Measurements from ENCODE around the gene ZNF385D.

ZNF385D gene

DNA sequence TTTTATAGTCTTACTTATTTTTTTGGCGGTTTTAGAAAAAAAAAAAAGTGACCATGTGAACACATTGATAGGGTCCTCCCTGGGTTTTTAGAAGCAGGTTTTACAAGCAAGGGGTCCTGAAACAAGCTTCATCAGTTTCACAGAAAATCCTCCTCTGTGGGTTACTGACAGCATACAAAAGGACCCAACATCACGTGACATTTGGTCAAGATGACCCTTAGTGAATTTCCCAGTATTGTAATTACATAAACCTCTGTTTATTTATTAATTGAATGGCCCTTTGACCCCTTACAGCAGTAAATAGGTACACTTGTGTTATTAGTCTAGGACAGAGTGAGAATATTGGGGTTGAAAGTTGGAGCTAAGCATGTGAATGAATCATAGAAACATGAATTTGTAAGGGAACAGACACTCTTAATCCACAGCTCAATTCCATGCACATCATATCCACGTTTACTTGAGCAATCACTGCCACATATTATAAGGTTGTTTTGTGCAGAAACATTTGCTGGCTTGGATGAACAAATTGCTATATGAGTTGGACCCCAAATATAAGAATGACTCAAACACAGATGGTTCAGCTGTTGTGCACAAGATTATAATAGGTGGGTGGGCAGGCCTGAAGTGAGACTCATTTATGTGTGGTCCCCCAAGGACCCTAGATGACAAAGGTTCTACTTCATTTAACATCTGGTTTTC is 137.5 kb downstream of the ZNF385D start:
- DNase-seq (ENCODE audit: low read depth in 3 of 3) = no peak

DNA sequence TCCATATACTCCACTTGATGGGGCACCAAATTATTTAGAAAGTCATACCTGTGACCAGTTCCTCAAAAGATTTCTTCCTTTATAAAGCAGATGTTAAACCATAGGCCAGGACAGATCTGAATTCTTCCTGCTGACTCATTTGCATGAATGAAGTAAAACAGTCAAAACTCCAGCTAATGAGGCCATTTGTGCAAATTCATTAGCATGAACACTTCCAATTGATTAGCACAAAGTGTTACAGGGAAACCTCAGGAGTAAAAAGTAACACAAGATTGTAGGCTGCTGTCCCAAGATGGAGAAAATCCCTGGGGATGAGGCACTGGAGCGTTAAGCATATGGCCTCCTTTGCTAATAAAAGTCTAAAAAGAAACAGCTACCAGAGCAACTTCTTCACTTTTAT is 149.8 kb downstream of the ZNF385D start:
- no peak for DNase-seq (ENCODE audit: low read depth in 3 of 3)

DNA sequence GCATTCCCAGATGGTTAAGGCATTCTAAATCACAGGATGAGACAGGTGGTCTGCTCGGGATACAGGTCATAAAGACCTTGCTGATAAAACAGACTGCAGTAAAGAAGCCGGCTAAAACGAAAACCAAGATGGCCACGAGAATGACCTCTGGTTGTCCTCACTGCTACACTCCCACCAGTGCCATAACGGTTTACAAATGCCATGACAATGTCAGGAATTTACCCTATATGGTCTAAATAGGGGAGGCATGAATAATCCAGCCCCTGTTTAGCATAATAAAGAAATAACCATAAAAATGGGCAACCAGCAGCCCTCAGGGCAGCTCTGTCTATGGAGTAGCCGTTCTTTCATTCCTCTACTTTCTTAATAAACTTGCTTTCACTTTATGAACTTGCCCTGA is 151.1 kb downstream of the ZNF385D start:
- no peak for DNase-seq (ENCODE audit: low read depth in 3 of 3)

DNA sequence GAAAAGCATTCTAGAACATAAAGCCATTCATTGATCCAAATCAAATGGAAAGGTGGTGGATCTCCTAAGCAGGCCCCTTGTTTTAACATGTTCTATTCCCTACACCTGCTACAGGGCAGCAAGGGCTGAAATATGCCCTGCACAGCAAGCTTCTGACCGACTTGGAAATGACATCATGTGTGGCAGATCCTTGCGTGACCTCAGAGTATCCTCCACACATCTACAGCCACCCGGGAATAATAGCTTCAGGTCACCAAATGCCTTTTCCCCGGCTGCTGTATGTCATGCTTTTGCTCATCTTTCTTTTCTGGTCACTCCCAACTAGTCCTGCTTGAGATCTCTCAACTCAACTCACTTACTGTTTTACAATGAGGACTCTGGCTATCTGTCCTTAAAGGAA is 158.2 kb downstream of the ZNF385D start:
- no peak for DNase-seq (ENCODE audit: low read depth in 3 of 3)

DNA sequence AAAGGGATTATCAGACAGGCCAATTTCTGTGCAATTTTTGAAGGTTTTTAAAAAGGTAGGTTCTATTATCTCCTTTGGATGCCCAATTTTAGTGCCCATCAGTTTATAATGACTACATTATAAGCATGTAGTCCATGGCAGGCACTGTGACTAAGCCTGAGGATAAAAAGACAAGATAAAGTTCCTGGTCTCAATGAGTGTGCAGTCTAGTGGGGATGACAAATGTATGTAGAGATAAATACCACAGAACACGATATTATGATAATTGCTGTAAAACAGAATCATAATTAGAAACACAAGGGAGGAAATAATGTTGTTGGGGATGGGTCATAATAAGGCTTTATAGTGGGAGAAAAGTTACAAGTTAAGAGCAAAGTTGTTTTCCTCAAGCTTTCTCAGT is 163.1 kb downstream of the ZNF385D start:
- DNase-seq (ENCODE audit: low read depth in 3 of 3) = no peak

DNA sequence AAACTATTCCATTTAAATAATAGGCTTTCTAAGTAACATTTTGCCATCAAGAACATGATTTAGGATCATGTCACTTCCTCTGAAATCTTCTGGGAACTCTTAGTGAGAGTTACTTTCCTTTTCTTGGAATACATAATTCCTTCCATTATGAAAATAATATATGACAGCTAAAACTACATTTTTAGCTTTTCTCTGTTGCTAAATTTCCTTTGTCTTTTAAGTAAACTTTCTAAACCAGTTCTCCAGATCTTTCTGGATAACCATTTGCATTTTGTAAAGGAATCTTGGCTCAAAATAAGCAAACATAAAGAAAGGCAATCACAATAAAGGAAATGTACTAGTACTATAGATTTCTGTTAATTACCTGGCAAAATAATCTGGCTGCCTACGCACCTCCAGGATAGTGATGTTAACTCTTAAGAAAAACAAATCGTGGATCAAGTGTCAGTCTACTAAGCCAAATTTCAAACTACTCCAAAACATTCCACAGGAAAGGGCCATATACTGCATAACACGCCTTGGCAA is 165.7 kb downstream of the ZNF385D start:
- no peak for DNase-seq (ENCODE audit: low read depth in 3 of 3)

DNA sequence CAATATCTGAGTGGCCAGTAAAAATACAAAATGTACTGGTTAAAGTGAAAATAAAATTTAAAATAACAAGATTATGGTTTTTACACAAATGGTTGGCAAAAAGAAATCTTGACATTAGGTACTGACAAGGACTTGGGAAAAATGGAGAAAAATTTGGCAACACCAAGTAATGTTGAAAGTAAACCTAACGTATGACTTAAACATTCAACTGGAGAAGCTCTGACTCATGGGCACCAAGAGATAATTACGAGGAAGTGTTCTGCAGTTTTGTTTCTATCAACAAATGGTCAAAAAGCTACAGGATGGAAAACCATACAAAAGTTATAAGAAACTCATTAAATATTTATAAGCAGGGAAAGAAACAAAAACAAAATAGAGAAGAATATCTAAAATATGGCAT is 177.7 kb downstream of the ZNF385D start:
- DNase-seq (ENCODE audit: low read depth in 3 of 3) = no peak

DNA sequence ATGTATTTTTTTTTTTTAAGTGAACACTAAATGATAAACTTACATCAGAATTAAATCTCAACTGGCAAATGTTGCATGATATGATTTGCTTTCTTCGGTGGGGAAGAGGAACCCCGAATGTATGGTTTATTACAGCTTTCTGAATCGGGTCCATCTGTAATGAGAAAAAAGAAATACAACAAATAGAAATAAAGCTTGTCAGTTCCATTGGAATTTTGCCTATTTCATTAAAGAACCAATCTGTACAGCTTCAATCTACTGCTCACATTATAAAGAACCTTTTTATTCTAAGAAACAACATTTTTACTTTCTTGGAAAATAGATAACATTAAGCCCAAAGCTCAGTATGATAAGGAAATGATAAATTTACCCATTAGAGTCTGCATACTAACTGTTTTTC is 186.5 kb downstream of the ZNF385D start:
- DNase-seq (ENCODE audit: low read depth in 3 of 3) = no peak

DNA sequence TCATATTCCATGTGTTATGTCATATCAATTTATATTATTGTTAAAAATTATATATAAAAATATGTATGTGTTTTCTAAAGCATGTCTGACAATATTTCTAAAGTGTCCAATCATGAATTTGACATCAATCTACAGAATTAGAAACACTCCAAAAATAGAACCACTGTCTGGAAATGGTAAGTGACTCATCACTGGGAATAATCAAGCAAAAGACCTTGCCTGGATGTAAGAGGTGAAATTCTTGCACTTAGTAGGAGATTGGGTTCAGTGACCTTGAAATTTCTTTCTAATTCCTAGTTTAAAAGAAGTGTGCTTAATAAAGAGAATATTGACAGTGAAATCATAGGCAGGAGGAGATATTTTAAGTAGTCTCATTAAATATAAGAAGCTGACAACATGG is 188.8 kb downstream of the ZNF385D start:
- no peak for DNase-seq (ENCODE audit: low read depth in 3 of 3)

DNA sequence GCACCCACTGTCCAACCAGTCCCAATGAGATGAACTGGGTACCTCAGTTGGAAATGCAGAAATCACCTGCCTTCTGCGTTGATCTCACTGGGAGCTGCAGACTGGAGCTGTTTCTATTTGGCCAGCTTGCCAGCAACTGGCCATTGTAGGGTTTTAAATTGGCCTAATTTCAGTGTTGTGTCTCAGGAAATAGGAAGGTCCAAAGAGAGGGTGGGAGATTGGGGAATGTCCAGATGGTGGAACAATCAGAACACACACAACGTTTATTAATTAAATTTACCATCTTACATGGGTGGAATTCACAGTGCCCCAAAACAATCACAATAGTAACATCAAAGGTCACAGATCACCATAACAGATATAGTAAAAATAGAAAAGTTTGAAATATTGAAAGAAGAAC is 189.5 kb downstream of the ZNF385D start:
- no peak for DNase-seq (ENCODE audit: low read depth in 3 of 3)

DNA sequence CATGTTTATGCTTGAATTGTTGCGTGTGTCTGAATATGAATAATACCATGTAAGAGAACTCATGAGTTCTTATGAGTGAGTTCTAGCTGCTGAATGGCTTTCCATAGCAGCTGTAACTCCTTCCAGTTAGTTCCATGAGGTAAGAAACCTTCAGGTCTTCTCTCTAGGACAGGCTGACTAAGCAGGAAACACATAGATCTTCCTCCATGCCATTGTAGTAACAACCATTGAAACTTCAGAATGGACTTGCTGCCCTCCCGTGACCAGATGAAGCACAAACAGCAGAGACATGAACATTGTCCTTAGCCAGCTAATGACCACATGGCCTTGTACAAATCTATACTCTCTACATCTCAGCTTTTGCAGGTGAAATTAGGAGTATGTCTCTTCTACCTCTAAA is 200.0 kb downstream of the ZNF385D start:
- no peak for DNase-seq (ENCODE audit: low read depth in 3 of 3)

DNA sequence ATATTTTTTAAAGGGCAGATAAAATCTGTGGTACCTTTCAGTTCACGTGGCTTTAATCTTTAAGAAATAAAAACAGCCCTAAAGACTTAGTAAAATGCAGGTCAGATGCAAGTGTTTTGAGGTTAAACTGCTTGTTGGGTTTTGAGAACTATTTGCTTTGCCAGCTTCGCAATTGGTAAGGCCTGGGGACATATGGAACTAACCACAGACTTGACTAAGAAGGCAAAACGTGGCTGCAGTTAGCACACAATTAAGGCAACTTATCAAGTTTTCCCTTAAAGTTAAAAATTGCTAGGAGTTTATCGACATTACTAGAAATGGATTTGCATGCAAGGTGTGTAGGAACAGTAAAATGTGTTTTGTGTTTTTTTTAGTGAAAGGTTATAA is 206.9 kb downstream of the ZNF385D start:
- no peak for DNase-seq (ENCODE audit: low read depth in 3 of 3)

DNA sequence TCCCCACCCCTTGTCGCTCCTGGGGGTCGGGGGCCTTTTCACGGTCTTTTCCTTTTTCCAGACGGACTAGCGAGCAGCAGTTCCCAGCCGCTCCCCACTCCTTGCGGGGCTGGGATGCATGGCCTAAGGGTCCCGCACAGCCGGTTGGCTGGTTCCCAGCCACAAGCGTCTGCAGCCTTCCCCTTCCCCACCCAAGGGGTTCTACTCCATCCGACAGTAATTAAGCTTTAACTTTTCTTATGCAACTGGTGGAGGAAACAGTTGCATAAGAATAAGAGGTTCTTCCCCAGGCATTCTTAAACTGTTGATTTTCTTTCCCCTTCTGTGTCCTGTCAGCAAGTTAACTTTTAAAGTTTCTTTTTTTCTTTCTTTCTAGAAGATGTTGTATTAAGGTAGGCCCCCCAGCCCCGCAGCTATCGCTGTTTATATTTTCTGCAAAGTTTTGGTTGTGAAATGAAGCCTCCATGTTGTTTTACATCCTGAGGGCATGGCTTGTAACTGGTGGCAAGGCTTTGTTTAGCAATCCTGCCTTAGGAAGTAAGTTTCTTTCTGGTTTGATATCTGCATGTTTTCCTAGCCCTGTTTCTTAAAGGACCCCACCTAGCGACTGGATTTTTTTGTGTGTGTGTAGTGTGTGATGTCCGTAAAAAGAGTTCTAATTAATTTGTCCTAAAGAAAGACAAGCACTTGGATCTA is 207.5 kb downstream of the ZNF385D start:
- DNase-seq (ENCODE audit: low read depth in 3 of 3) = no peak

DNA sequence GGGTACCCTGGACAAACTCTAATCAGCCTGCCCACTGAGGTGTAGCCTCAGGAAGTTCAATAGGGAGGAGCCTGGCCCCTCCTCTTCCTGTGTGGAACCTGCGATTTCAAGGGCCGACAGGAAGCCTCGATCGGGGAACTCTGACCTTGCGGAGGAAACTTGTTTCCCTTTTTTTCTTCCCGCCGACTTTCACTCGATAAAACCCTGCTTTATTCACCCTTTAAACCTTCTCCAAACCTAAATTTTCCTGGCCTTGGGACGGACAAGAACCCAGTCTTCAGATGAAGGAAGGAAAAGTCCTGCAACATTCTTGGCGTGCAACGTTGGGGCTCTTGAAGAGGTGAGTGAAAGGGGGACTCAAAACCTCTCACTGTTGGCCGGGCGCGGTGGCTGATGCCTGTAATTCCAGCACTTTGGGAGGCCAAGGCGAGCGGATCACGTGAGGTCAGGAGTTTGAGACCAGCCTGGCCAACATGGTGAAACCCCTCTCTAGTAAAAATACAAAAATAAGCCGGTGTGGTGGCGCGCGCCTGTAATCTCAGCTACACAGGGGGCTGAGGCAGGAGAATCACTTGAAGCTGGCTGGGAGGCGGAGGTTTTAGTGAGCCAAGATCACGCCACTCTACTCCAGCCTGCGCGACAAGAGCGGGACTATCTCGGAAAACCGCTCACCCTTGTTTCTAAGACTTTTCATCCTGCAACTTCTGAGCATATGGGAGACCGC is 208.2 kb downstream of the ZNF385D start:
- DNase-seq (ENCODE audit: low read depth in 3 of 3) = no peak

DNA sequence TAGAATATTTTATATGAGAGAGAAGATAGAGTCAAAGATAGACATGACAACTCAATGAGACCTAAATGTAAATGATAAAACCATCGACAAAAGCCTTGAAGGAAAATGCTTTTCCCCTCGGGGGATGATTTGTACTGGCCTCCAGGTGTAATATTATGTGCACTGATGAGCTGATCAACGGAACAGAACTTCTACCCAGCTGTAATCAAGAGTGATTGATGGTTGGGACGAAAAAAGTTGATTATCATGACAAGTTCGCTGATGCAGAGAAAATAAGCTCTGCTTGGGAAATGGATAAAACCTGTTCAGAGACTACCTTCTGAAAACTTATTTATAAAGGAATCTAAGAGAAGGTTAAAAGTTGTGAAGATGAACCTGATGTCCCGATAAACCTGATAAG is 210.7 kb downstream of the ZNF385D start:
- no peak for DNase-seq (ENCODE audit: low read depth in 3 of 3)

DNA sequence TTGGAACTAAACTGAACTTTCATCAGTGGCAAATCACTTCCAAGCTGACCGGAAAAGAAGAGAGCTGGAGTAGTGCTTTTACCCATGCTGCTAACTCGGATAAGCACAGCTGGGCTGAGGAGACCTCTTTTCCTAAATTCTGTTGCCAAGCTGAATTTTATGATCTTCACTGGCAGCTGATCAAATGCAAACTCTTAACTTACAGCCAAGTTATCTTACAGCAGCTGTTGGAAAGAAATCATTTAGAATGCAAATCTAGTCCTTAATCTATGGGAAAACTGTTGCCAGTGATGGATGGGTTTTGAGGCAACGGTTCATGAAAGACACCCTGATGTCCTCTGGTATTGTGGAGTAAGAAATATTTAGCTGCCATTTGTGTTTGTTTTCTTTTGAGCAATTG is 216.5 kb downstream of the ZNF385D start:
- DNase-seq (ENCODE audit: low read depth in 3 of 3) = no peak

DNA sequence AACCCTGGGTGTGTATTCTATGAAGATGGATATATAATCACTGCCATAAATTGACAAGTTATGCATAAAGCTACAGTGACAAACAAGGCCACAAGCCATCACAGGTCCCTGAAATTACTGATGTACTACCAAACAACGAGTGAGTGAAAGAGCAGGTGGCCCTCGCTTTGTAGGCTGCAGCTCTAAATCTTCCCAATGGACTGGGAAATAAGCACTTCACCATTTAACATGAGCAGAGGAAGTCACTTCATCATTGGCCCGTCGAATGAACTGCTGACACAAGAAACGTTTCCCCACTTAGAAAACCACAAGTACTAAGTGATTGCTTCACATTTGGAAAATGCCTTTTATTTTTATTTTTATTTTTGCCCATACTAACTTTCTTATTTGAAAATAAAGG is 218.0 kb downstream of the ZNF385D start:
- DNase-seq (ENCODE audit: low read depth in 3 of 3) = no peak

DNA sequence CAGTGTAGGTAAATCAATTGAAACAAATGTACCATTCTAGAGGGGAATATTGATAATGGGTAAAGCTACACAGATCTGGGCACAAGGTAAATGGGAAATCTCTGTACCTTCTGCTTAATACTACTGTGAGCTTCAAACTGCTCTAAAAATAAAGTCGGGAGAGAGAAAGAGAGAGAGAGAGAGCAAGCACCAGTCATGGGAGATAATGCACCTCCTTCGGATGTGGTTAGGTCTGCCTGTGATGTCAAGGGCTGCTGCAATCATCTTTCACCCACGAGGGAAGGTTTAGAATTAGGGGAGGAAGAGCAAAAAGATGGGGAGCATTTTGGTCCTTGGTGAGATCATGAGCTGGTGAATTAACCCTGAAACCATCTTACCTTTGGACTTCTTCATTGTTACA is 219.1 kb downstream of the ZNF385D start:
- no peak for DNase-seq (ENCODE audit: low read depth in 3 of 3)

DNA sequence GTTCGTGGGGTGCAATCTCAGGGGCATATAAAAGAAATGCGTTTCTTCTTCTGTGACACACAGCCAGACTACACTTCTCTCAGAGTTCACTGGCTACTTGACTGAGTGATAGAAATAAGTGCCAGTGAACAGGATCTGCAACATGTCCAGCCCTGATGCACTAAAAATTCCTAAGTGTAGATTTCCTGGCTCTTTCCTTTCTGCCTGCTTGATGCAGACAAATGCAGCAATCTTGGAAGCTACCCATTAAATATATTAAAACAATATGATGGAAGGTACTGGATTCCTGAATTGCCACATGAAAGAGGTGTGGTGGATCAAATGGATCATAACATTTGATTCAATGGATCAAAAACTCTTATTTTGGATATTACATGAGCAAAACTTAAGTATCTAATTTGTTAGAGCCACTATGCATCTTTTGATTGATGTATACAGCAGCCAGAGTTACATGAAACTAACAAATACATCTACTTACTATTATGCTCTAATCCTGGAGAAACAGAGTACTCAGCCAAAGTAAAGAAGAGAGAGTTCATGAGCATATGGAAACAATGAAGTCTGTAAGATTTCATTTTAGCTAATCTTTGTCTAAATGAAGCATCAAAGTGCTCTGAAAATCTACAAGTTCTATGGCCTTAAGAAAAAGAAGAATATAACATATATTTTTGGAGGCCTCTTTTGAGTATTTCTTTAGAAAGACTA is 222.6 kb downstream of the ZNF385D start:
- no peak for DNase-seq (ENCODE audit: low read depth in 3 of 3)

DNA sequence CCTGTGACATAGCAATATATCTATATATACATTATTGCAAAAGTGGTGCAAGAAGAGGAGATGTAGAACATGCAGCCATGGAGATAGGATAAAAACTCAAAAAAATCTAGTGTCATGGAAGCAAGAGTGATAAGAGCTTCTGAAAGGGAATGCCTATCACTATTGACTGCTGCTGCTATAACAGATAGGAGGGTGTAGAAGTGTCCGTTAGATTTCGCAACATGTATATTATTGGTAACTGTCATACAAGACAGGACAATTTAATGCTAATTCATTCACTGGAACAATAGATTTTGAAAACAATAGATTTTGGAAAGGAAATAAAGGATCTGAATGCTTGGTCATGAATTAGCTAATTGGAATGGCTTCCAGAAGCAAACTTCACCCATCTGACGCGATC is 224.5 kb downstream of the ZNF385D start:
- DNase-seq (ENCODE audit: low read depth in 3 of 3) = no peak

DNA sequence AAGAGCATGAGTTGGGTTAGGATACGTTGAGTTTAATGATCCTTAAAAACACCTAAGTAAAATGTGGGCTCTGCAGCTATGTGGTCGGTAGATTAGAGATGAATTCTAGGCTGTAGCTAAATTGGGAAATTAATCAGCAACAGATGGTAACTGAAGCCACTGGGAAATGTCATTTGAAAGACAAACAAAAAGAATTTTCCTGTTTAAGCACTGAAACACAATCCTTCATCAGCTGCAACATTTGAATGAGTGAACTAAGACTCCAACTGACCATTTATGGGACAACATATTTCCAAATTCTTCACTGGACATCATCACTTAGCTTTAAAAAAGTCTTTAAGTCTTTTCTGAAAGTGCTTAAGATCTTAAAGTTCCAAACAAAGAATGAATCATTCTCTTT is 226.9 kb downstream of the ZNF385D start:
- no peak for DNase-seq (ENCODE audit: low read depth in 3 of 3)
